GM18951 (cell line): ENCODE data around the gene EDIL3.
"Not testable (repeated sequence)": the region's sequence is repeated elsewhere in the genome, so short reads cannot be mapped to it uniquely, and the experiment has no call there.

ENCODE experiments used
- POLR2A ChIP-seq: IDR thresholded peaks from 4 replicates; pipeline ENCODE4 v1.6.1; 2011; ENCODE audit warnings: mild to moderate bottlenecking; ENCODE audit not compliant: insufficient read length, insufficient read depth; ENCODE audit errors: extremely low read depth
- in situ Hi-C: fragments of 300-500 bp; cut with MboI; formaldehyde crosslinking; loops from one replicate; pipeline ENCODE4 v1.12.0; 2022; ENCODE audit warnings: low sequenced_read_pairs, mixed read lengths, inconsistent platforms; ENCODE audit not compliant: unreplicated experiment

EDIL3 gene

GRCh38 chr5:84057211-84057610 is 327.5 kb downstream of the EDIL3 start:
- TF ChIP-seq POLR2A = no peak
- in situ Hi-C loops = no loop called here

- in situ Hi-C loops = no loop called here
- no peak for TF ChIP-seq POLR2A
Observed at GRCh38 chr5:84045964-84046363, 338.7 kb downstream of the EDIL3 start.

- in situ Hi-C loops = no loop called here
- no peak for TF ChIP-seq POLR2A
Observed at GRCh38 chr5:84036842-84037241, 347.8 kb downstream of the EDIL3 start.

GRCh38 chr5:84032324-84032723 is 352.4 kb downstream of the EDIL3 start:
- in situ Hi-C loops = no loop called here

GRCh38 chr5:84028093-84028492 is 356.6 kb downstream of the EDIL3 start:
- no peak for TF ChIP-seq POLR2A
- in situ Hi-C loops = no loop called here

More at GRCh38 chr5:84032324-84032723, 352.4 kb downstream of the EDIL3 start:
- TF ChIP-seq POLR2A = no peak

- in situ Hi-C loops = not testable (repeated sequence)
Observed at GRCh38 chr5:84018521-84018920, 366.2 kb downstream of the EDIL3 start.

- in situ Hi-C loops = no loop called here
- TF ChIP-seq POLR2A = no peak
Observed at GRCh38 chr5:84017523-84018172, 367.0 kb downstream of the EDIL3 start.

GRCh38 chr5:84016085-84016484 is 368.6 kb downstream of the EDIL3 start:
- in situ Hi-C loops = no loop called here
- TF ChIP-seq POLR2A = no peak

- in situ Hi-C loops = no loop called here
- TF ChIP-seq POLR2A = no peak
Observed at GRCh38 chr5:84014966-84015365, 369.7 kb downstream of the EDIL3 start.

- in situ Hi-C loops = no loop called here
- TF ChIP-seq POLR2A = no peak
Observed at GRCh38 chr5:83993803-83994202, 390.9 kb downstream of the EDIL3 start.

- TF ChIP-seq POLR2A = no peak
- in situ Hi-C loops = no loop called here
Observed at GRCh38 chr5:83991566-83992224, 393.0 kb downstream of the EDIL3 start.

GRCh38 chr5:83988293-83988685 is 396.4 kb downstream of the EDIL3 start:
- no peak for TF ChIP-seq POLR2A
- in situ Hi-C loops = no loop called here

GRCh38 chr5:83987513-83988292 is 397.0 kb downstream of the EDIL3 start:
- no peak for TF ChIP-seq POLR2A
- in situ Hi-C loops = no loop called here

GRCh38 chr5:83983852-83984251 is 400.8 kb downstream of the EDIL3 start:
- in situ Hi-C loops = no loop called here

More at GRCh38 chr5:83983852-83984251, 400.8 kb downstream of the EDIL3 start:
- TF ChIP-seq POLR2A = no peak
